Skin epidermis (tissue), 12 donors: Measurements from ENCODE around the gene POU6F2.

Experiments used
- H3K27ac ChIP-seq, 21 experiments: fragments of 200-600 bp; sonication (generic) in 11 of 21; one replicate each; pipeline ENCODE4 v1.5.0; 2020; ENCODE audit warnings: mild to moderate bottlenecking in 3 of 21, inconsistent platforms in 2 of 21, moderate library complexity in 2 of 21
- H3K4me3 ChIP-seq, 7 experiments: fragments of 200-600 bp; sonication (generic) in 2 of 7; one replicate each; pipeline ENCODE4 v1.5.0; 2020; ENCODE audit warnings: inconsistent platforms in 2 of 7, mild to moderate bottlenecking in 2 of 7, moderate library complexity in 1 of 7

POU6F2 gene

DNA sequence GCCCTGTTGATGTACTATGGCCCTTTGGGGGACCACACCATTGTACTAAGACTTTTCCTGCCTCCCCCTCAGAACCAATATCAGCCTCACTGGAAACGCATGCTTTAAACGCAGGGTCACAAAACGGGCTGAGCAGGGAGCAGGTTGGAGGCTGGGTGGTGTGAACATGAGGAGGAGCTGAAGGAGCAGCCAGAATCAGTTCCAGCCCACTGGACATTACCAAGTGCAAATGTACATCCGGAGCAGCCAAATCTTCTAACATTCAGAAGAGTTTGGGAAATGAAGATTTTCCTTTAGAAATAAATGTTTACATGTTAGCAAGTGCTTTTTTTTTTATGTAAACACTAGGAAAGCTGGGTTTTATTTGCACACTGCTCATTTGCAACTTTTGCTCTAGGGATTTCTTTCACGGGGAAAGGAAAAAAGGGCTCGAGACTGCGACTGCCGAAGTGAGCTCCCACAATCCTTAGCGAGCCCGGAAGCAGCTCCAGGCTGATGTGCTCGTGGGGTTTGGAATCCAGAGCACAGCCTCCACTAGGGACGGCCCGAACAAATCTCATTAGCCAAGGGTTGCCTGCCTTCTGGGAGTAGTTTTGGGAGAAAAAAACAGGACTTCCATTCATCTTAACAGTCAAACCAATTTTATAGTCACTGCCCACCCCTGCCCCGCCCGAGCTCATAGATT lies 480.5 kb downstream of the POU6F2 start:
- Histone ChIP-seq H3K4me3 (no peak overlapping the region), H3K27ac (no peak overlapping the region)

DNA sequence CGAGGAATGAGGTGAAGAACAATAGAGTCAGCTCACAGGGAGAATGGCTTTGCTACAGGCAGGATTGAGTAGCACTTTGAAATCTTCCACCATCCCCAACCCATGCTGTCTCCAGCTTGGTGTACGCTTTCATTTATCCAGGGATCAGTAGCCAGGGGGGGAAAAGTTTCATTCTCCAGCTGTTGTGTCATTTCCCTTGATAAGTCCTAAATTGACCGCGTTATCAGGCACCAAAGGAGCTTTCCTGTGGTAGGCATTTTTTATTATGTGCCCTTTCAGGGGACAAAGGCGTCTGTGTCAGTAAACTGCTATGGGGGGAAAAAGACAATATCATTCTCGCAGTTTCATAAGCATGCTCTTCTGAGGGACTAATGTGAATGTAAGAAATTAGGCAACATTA lies 481.9 kb downstream of the POU6F2 start:
- H3K27ac ChIP-seq, result no peak overlapping the region
- H3K4me3 ChIP-seq, result no peak overlapping the region

DNA sequence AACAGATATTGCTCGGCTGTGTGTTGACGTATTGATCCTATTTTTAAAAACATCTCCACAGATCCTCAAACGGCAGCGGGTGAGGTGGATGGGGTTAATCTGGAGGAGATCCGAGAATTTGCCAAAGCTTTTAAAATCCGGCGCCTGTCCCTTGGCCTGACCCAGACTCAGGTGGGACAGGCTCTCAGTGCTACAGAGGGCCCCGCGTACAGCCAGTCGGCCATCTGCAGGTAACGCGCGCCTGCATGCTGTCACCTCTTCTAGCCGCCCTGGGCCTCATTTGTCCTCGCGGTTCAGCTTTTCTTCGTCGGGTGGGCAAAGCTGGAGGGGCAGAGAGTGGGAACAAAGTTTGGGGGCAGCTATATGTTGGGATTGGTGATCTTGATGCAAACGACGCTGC lies 482.8 kb downstream of the POU6F2 start:
- no peak overlapping the region for H3K27ac ChIP-seq

GRCh38 chr7:39461263-39461820 lies 483.6 kb downstream of the POU6F2 start:
- Histone ChIP-seq H3K27ac (no peak overlapping the region), H3K4me3 (no peak overlapping the region)

More for the DNA sequence above, 482.8 kb downstream of the POU6F2 start:
- H3K4me3 ChIP-seq, result no peak overlapping the region

- no peak overlapping the region for H3K27ac ChIP-seq
- H3K4me3 ChIP-seq, result no peak overlapping the region
Measured at GRCh38 chr7:39463252-39463651, 485.5 kb downstream of the POU6F2 start.

DNA sequence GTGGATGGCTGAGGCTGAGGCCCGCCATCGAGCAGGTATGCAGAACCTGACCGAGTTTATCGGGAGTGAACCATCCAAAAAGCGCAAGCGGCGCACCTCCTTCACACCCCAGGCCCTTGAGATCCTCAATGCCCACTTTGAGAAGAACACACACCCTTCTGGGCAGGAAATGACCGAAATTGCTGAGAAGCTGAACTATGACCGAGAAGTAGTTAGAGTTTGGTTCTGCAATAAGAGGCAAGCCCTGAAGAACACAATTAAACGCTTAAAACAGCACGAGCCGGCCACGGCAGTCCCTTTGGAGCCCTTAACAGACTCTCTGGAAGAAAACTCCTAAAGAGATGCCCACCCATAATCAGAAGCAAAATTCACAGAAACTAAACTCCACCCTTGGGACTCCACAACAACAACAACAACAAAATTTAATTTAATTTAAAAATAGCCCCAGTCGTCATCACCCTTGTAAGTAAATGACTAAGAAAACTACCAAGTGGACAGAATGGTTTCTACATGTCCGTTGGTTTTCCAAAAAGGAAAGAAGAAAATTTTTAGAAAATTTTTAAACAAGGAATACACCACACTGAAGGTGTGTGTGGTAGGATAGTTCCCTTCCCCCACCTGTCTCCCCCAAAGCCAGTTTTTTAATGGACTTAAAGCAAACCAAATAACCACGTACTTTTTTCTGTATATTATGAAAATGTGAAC lies 486.8 kb downstream of the POU6F2 start:
- Histone ChIP-seq H3K4me3 (no peak overlapping the region), H3K27ac (no peak overlapping the region)

- Histone ChIP-seq H3K27ac (no peak overlapping the region), H3K4me3 (no peak overlapping the region)
Measured at GRCh38 chr7:39465055-39465929, 487.6 kb downstream of the POU6F2 start.

DNA sequence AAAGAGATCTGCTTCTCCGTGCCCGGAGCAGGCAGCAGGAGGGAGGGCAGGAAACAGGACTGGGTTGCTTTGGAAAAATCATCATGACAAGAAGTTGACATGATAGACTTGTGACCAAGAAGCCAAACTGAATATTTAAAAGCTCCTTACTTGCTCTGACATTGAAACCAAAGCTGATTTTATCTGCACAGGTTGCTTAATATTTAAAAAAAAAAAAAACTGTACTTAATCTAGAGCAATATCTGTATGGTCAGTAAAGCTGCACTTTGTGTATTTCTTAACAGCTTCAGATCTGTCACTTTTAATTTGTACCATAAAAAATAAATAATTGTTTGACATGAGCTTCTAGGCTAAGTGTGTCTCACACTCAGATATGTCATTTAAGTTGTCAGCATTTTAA lies 490.6 kb downstream of the POU6F2 start:
- no peak overlapping the region for H3K27ac ChIP-seq
- H3K4me3 ChIP-seq, result no peak overlapping the region

- H3K4me3 ChIP-seq, result no peak overlapping the region
- no peak overlapping the region for H3K27ac ChIP-seq
Measured at GRCh38 chr7:39468808-39469374, 491.2 kb downstream of the POU6F2 start.

- no peak overlapping the region for H3K27ac ChIP-seq
Measured at GRCh38 chr7:39480901-39481300, 503.2 kb downstream of the POU6F2 start.

DNA sequence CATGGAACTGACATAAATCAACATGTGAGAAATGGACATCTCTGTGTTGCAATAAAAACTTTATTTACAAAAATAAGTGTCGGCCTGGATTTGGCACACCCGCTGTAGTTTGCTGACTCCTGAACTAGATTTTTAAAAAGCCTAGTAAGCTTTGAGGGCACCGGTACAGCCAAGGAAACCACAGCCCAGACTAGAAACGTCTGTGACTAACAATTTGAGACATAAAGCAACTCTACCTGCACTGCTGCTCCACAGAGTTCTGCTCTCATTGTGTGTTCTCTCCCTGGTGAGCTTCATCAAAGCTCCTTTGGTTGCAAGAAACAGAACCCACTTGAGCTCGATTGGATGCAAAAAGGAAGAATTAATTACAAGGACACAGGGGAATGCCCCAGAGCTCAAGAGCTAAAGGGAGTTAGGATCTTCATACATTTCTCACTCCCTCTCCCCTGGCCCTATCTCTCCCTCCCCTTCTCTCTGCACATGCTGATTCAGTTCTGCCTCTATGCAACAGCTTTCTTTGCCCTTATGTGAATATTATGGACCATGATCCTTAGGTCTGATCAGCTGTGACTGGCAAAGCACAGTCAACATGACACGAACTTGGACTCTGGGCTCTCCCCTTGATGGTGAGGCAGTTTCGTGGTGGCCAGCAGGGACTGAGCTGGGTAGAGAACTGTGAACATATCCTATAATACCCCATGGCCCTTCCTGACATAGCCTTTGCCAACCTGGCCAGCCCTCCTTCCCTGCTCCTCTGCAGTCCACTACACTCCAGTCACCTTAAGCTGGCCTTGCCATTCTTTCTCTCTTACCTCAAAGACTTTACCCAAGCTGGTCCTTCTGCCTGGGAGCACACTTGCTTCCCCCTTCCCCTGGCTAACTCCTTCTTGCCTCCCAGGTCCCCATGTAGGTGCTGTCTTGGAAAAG lies 511.0 kb downstream of the POU6F2 start:
- Histone ChIP-seq H3K27ac (no peak overlapping the region), H3K4me3 (no peak overlapping the region)

More at GRCh38 chr7:39480901-39481300, 503.2 kb downstream of the POU6F2 start:
- no peak overlapping the region for H3K4me3 ChIP-seq

GRCh38 chr7:39490296-39490695 lies 512.6 kb downstream of the POU6F2 start:
- H3K4me3 ChIP-seq, result no peak overlapping the region
- H3K27ac ChIP-seq, result no peak overlapping the region

DNA sequence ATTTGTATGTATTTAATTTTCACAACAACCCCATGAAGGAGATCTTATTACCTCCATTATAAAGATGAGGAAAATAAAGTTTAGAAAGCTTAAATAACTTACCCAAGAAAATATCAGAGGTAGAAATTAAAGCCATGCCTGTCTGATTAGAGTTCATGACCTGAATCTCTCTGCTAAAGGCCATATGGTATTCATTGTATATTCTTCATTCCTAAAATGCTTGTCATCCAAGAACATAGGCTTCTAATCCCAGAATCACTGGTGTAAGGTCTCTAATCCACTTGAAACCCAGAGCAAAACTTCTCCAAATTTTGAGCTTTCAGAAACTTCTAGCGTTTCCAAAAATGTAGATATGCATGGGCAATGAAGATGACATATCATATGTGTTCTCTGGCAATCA lies 516.2 kb downstream of the POU6F2 start:
- Histone ChIP-seq H3K27ac (no peak overlapping the region), H3K4me3 (no peak overlapping the region)

- Histone ChIP-seq H3K27ac (no peak overlapping the region), H3K4me3 (no peak overlapping the region)
Measured at GRCh38 chr7:39501358-39501757, 523.6 kb downstream of the POU6F2 start.

- no peak overlapping the region for H3K4me3 ChIP-seq
- H3K27ac ChIP-seq, result no peak overlapping the region
Measured at GRCh38 chr7:39504963-39505362, 527.3 kb downstream of the POU6F2 start.

GRCh38 chr7:39507866-39508551 lies 530.3 kb downstream of the POU6F2 start:
- Histone ChIP-seq H3K27ac (no peak overlapping the region), H3K4me3 (no peak overlapping the region)

DNA sequence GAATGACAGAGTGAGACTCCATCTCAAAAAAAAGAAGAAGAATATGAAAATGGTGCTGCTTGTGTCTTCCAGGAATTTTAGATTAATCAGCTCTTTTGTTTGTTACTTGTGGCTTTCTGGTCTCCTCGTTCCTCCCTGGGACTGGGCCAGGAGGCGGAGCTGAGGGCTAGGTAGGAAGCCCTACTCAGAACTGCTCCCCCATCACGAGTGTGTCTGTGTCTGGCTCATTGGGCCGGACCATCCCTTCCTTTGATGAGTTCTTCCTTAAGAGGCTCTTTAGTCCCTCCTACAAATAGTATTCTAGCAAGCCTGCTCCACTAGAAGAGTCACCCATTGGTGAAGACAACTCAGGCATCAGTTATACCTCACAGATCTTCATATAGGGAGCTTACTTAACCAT lies 531.7 kb downstream of the POU6F2 start:
- no peak overlapping the region for H3K4me3 ChIP-seq
- no peak overlapping the region for H3K27ac ChIP-seq

GRCh38 chr7:39509912-39510311 lies 532.2 kb downstream of the POU6F2 start:
- no peak overlapping the region for H3K27ac ChIP-seq
- no peak overlapping the region for H3K4me3 ChIP-seq
